Fibroblast of lung (primary cell): ENCODE data around the gene NDUFB7. TPM values are rescaled to one million over a fixed set of nuclear protein-coding genes. Genes with fewer than 3 reads are reported as not detected.

Experiments used
- polyA plus RNA-seq, 2 donors: library from polyadenylated mRNA; depleted of rRNA in 1 of 2; stranded (reverse) in 1 of 2; unstranded in 1 of 2; fragments of >200 nt; gene quantifications; 2 replicates each; pipeline ENCODE4 v1.2.1, GENCODE V29; 2011 to 2012; ENCODE audit warnings: missing spikeins in 1 of 2
- total RNA-seq: library from RNA; depleted of rRNA; stranded (reverse); fragments of >200 nt; gene quantifications from 2 replicates; pipeline ENCODE4 v1.2.1, GENCODE V29; 2014

Gene NDUFB7
- total and polyA plus RNA-seq, 2 donors (not counting 1 experiment from before 2014, with no cell fraction given), result 100 to 253 TPM

Other genes with a start within 250 kb of the NDUFB7 start
- 17.2 and 40.6 TPM in 2 replicates for gene ADGRE5, start 190.6 kb downstream of the NDUFB7 start, total RNA-seq
- gene ADGRE5, start 190.6 kb downstream of the NDUFB7 start, polyA plus RNA-seq, result 32.9 and 46.3 TPM in 2 replicates
- 28.5 and 36.5 TPM in 2 replicates for gene DDX39A, start 152.7 kb downstream of the NDUFB7 start, total RNA-seq
- 35.9 and 80.5 TPM in 2 replicates for gene DDX39A, start 152.7 kb downstream of the NDUFB7 start, polyA plus RNA-seq
- gene PKN1, start 138.8 kb downstream of the NDUFB7 start, total RNA-seq, result 125 and 141 TPM in 2 replicates
- gene PKN1, start 138.8 kb downstream of the NDUFB7 start, polyA plus RNA-seq, result 43.2 and 45.3 TPM in 2 replicates
- 9.7 and 18.7 TPM in 2 replicates for gene PTGER1, start 96.7 kb downstream of the NDUFB7 start, total RNA-seq
- gene PTGER1, start 96.7 kb downstream of the NDUFB7 start, polyA plus RNA-seq, result 0.67 and 2.3 TPM in 2 replicates
- 80.1 and 129 TPM in 2 replicates for gene GIPC1, start 75.9 kb downstream of the NDUFB7 start, total RNA-seq
- gene GIPC1, start 75.9 kb downstream of the NDUFB7 start, polyA plus RNA-seq, result 57.3 and 72.5 TPM in 2 replicates
- gene DNAJB1, start 53.7 kb downstream of the NDUFB7 start, total RNA-seq, result 77.3 and 87.7 TPM in 2 replicates
- 87.3 and 148 TPM in 2 replicates for gene DNAJB1, start 53.7 kb downstream of the NDUFB7 start, polyA plus RNA-seq
- gene TECR, start 42.5 kb downstream of the NDUFB7 start, total RNA-seq, result 20.5 and 34.0 TPM in 2 replicates
- 73.4 and 109 TPM in 2 replicates for gene TECR, start 42.5 kb downstream of the NDUFB7 start, polyA plus RNA-seq
- 0.17 TPM in 1 of 2 replicates, not detected in the other for gene CLEC17A, start 11.0 kb upstream of the NDUFB7 start, total RNA-seq
- gene CLEC17A, start 11.0 kb upstream of the NDUFB7 start, polyA plus RNA-seq, result 0.02 and 0.03 TPM in 2 replicates
- gene ADGRE3, start 102.8 kb upstream of the NDUFB7 start, total RNA-seq, result not detected in 2 replicates
- gene ADGRE3, start 102.8 kb upstream of the NDUFB7 start, polyA plus RNA-seq, result not detected in 2 replicates
- 26.7 and 26.9 TPM in 2 replicates for gene ZNF333, start 118.0 kb upstream of the NDUFB7 start, total RNA-seq
- 7.2 and 10.0 TPM in 2 replicates for gene ZNF333, start 118.0 kb upstream of the NDUFB7 start, polyA plus RNA-seq
- gene ADGRE2, start 206.5 kb upstream of the NDUFB7 start, total RNA-seq, result under 0.01 TPM in 2 replicates
- 0.07 and 0.15 TPM in 2 replicates for gene ADGRE2, start 206.5 kb upstream of the NDUFB7 start, polyA plus RNA-seq